Daoy (cell line): ENCODE measurements around the gene ABHD5. TPM values are rescaled to one million over a fixed set of nuclear protein-coding genes. Genes with fewer than 3 reads are reported as not detected.

Experiments
- DNase-seq: peaks from one replicate; pipeline ENCODE4 v3.0.0-alpha.2; 2015; ENCODE audit warnings: low read depth
- total RNA-seq: library from RNA; depleted of rRNA; stranded (reverse); fragments of >200 nt; shearing (Covaris generic); gene quantifications from 2 replicates; pipeline ENCODE4 v1.2.3, GENCODE V29; 2014

The ABHD5 gene
- total RNA-seq, 1 experiment from 2014 or later, result 33.4 TPM

GRCh38 chr3:43755516-43756200 lies 64.9 kb downstream of the ABHD5 start:
- no peak for DNase-seq

GRCh38 chr3:43757666-43758321 lies 67.1 kb downstream of the ABHD5 start:
- no peak for DNase-seq

- no peak for DNase-seq
These were observed 68.0 kb downstream of the ABHD5 start for GRCh38 chr3:43758592-43759225.

GRCh38 chr3:43759297-43759782 lies 68.6 kb downstream of the ABHD5 start:
- peak; percentile 49 for DNase-seq

DNA sequence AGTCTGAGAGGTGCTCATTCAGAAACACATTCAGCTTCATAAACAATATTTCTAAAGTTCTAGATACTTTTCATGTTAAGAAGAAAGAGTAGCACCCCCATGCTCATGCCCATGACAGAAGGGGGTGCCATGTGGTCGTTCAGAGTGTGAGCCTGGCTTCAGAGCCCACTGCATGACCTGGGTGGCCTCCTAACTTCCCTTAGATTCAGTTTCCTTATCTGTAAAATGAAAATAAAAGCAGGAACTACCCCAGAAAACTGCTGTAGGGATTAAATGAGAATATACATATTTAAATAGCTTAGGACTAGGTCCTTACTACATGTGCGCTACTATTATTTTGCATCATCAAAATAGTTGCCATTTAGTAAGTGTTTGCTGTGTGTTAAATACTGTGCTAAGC lies 69.2 kb downstream of the ABHD5 start:
- no peak for DNase-seq

DNA sequence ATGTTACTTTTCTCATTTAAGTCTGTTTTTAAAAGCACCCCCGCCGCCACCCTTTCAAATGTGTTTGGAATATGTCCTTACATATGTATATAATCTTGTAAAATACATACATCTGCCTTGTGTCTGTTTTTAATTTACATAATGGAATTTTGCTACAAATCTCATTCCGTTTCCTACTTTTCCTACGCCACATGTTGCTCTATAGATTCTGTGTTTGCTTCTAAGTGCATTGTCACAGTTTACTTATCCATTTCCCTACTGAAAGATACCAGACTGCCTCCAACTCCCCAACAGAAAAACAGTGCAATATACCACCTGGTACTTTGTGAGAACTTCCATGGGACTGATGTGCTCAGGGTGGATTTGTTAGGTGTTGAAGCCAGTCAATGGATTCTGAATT lies 70.2 kb downstream of the ABHD5 start:
- DNase-seq, result no peak

GRCh38 chr3:43762451-43762850 lies 71.7 kb downstream of the ABHD5 start:
- no peak for DNase-seq

GRCh38 chr3:43764056-43764455 lies 73.3 kb downstream of the ABHD5 start:
- no peak for DNase-seq

GRCh38 chr3:43764471-43764870 lies 73.7 kb downstream of the ABHD5 start:
- DNase-seq, result no peak

- peak; percentile 29 for DNase-seq
These were observed 74.8 kb downstream of the ABHD5 start for GRCh38 chr3:43765521-43765971.

DNA sequence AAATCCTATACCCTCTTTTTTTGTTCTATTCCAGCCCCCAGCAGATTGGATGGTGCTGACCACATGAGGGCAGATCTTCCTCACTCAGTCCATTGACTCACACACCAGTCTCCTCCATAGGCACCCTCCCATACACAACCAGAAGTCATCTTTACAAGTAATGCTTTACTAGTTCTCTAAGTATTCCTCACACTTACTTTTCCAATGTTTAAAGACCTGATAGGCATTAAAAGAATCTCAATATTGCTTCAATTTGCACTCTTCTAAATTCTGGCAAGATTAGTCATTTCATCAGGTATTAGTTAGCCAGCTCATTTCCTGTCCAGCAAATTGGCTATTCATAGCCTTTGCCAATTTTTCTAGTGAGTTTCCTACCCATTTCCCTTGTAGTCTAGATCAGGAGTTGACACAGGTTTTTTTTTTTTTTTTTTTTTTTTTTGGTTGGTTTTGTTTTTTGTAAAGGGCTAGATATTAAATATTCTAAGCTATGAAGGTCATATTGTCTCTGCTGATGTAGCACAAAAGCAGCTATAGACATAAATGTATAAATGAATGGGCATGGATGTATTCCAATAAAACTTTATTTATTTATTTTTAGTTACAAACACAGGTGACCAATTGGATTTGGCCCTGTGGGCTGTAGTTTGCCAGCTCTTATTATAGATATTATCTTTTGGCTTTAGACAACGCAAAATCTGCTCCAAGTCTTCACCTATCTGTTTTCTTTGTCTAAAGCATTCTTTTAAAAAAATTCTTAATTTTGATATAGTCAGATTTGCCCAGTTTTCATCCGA lies 76.1 kb downstream of the ABHD5 start:
- DNase-seq, result peak; percentile 49

DNA sequence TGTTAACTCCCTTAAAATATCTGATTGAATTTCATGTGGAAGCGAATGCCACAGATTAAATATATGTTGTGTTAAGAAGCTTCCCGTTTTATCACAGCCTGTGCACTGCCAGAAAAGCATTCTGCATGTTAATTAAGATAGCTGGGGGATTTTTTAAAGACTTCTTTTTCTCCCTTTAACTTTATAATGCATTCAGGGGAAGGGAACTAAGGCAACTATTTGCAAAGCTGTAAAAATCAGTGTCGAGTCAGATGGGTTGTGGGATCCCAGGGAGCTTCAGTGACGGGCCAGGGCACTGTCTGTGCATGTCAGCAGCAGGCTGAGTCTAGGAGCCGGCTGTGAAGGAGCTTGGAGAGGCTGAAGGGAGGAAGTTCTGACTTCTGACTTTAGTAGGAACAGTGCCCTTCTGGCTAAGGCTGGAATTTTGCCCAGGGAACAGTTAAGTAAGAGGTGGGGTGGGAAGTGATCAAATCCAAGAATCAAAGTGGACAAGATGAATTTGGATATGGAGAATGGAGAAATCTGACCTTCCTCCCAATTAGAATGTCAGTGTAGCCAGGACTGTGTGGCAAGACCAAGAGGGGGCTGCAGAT lies 77.7 kb downstream of the ABHD5 start:
- no peak for DNase-seq

DNA sequence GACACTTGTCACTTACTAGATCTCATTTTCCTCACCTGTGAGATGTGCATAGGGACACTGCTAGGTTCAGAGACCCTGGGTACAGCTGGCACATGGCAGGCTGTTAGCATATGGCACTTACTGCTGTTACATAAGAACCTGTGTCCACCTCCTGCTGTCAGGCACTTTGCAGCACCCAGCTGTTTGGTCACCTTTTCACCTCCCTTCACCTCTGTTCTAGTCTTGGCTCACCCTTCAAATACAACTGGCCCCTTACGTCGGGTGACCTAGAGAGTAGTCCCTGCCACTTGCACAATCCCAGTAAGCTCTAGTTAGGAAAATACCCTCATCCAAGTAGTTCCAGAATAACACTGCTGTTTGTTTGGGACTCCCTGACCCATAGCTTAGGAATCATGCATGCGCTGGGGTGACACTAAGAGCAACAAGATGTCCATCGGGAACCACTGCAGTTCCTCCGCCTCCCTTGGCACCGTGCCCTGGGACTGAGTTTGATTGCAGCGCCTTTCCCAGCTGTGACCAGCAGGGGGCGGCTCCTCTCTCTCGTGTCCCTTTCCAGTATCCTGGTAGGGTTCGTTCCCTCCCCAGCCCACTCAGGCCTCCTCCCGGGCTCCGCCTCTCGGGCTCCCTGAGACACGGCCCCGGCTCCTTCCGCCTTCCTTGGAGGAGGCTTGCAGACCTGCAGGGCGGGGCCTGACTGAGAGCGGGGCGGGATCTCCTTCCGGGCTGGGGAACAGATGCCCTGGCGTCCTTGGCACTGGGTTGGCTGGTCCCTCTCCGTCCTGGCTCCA lies 78.6 kb downstream of the ABHD5 start:
- peak; percentile 96 for DNase-seq

GRCh38 chr3:43769885-43770425 lies 79.2 kb downstream of the ABHD5 start:
- DNase-seq, result no peak

GRCh38 chr3:43770426-43771103 lies 79.8 kb downstream of the ABHD5 start:
- peak; percentile 70 for DNase-seq

- no peak for DNase-seq
These were observed 80.9 kb downstream of the ABHD5 start for GRCh38 chr3:43771610-43772009.

GRCh38 chr3:43773273-43774094 lies 82.7 kb downstream of the ABHD5 start:
- DNase-seq, result no peak

DNA sequence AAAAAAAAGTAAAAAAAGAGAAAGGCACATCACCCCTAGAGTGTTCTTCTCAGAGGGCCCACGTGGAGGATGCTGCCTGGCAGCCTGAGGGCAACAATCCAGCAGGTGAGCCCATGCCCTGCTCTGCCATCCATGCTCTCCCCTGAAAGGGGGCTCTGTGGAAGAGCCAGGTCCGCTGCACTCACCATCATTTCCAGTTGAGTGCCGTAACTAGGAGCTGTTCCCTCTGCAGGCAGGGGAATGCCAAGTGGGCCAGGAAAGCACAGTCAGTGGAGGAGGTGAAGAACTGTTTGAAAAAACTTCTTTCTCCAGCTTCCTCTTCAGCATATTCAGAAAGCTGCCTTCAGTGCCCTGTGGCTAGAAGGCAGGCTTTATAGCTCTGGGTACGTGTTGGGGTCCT lies 84.1 kb downstream of the ABHD5 start:
- no peak for DNase-seq

GRCh38 chr3:43776101-43776500 lies 85.4 kb downstream of the ABHD5 start:
- DNase-seq, result no peak
